HAP-1 (cell line): ENCODE measurements around the gene IVNS1ABP.
"Not testable (repeated sequence)": the region's sequence is repeated elsewhere in the genome, so short reads cannot be mapped to it uniquely, and the experiment has no call there.

Experiments
- DNase-seq, 2 experiments: peaks; one replicate each; pipeline ENCODE4 v3.0.0-alpha.2; 2016 to 2020; ENCODE audit warnings: low spot score in 2 of 2
- H3K27me3 ChIP-seq: fragments of 250-450 bp; sonication (Bioruptor Pico); 2 replicates; pipeline ENCODE4 v1.5.1; 2020; ENCODE audit warnings: low read depth, mild to moderate bottlenecking, moderate library complexity
- H3K36me3 ChIP-seq: fragments of 250-450 bp; sonication (Bioruptor Pico); replicated peaks from 2 replicates; pipeline ENCODE4 v1.5.1; 2020; ENCODE audit warnings: mild to moderate bottlenecking
- H3K4me1 ChIP-seq: fragments of 250-450 bp; sonication (Bioruptor Pico); 2 replicates; pipeline ENCODE4 v1.5.1; 2020; ENCODE audit warnings: mild to moderate bottlenecking
- H3K4me3 ChIP-seq: fragments of 250-450 bp; sonication (Bioruptor Pico); 2 replicates; pipeline ENCODE4 v1.5.1; 2020; ENCODE audit warnings: mild to moderate bottlenecking, moderate library complexity
- H3K9me3 ChIP-seq: fragments of 250-450 bp; sonication (Bioruptor Pico); 2 replicates; pipeline ENCODE4 v1.5.1; 2020; ENCODE audit warnings: mild to moderate bottlenecking, moderate library complexity
- in situ Hi-C: fragments of 300-500 bp; cut with MboI; formaldehyde crosslinking; loops from 3 replicates; pipeline ENCODE4 v1.14.3; 2020; ENCODE audit warnings: low sequenced_read_pairs, inconsistent platforms, mixed read lengths

The IVNS1ABP gene

DNA sequence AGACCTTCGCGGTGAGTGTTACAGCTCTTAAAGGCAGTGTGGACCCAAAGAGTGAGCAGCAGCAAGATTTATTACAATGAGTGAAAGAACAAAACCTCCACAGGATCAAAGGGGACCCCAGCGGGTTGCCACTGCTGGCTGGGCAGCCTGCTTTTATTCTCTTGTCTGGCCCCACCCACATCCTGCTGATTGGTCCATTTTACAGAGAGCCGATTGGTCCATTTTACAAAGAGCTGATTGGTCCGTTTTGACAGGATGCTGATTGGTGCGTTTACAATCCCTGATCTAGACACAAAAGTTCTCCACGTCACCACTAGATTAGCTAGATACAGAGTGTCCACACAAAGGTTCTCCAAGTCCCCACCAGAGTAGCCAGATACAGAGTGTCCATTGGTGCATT is 4.1 kb upstream of the IVNS1ABP start:
- not testable (repeated sequence) for DNase-seq
- in situ Hi-C loops, result loop anchor here (25.0 kb wide), 2 partner anchors 341 to 1041 kb away; no protein-coding TSS in a partner anchor

DNA sequence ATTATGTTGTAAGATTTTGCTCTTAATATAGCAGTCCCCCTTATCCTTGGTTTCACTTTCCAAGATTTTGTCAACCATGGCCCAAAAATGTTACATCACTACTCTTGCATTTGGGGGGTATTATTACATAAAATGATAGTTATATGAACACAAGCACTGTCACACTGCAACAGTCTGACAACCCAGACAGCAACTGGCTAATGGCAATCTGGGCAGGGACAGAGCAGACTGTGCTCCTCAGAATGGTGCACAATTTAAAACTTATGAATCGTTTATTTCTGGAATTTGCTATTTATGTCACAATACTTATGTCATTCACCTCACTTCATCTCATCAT is 2.1 kb upstream of the IVNS1ABP start:
- Histone ChIP-seq H3K9me3 (0 out of 2 replicates have a peak, but pooled peaks cover 2% of the 10 kb centered on the region), H3K4me3 (no peak overlapping the region), H3K36me3 (no peaks in the 10 kb centered on the region), H3K27me3 (no peaks in the 10 kb centered on the region), H3K4me1 (peaks cover 15% of the 10 kb centered on the region)
- no peak for DNase-seq
- in situ Hi-C loops, result loop anchor here (25.0 kb wide), 2 partner anchors 343 to 1043 kb away; no protein-coding TSS in a partner anchor

More for the DNA sequence above, 4.1 kb upstream of the IVNS1ABP start:
- not testable (repeated sequence) for H3K4me3 ChIP-seq, H3K9me3 ChIP-seq, H3K27me3 ChIP-seq, H3K36me3 ChIP-seq
- H3K4me1 ChIP-seq, result peaks cover 13% of the 10 kb centered on the region

DNA sequence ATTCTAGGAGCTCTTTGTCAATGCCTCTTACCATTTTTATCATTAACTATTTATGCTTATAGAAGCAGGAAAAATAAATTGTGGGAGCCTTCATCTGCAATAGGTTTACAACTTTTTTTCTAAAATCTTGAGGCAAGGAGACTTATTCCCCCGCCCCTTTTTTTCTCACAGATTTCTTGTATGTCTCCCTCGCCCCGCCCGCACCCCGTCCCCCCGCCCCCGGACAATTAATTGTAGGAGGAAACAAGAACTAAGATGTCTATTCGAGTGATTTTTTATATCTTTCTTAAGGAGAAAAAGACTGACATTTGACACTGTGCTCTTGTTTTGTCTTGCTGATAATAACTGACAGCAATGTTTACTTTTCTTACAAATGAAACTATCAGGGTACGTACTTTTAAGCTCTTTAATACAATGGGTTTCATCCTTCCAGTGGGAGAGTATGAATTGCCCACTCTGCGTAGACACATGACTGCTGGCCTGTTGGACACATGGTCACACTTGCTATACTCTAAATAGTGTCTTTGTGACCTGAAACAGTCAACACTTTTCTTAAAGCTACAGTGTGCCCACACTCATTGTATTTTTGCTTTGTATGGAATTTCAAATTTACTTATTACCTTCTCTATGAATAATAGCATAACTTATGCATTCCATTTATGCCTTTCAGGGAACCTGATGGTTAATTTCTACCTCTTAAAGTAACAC is 1.5 kb upstream of the IVNS1ABP start:
- in situ Hi-C loops, result loop anchor here (25.0 kb wide), 2 partner anchors 344 to 1044 kb away; no protein-coding TSS in a partner anchor
- DNase-seq, result peak; percentile 22 to 31
- no peak overlapping the region; the same call in 1 of the 2 replicates for H3K4me3 ChIP-seq
- peaks cover 20% of the 10 kb centered on the region for H3K4me1 ChIP-seq
- 0 out of 2 replicates have a peak, but pooled peaks cover 2% of the 10 kb centered on the region for H3K9me3 ChIP-seq
- no peaks in the 10 kb centered on the region for H3K36me3 ChIP-seq
- no peaks in the 10 kb centered on the region for H3K27me3 ChIP-seq

DNA sequence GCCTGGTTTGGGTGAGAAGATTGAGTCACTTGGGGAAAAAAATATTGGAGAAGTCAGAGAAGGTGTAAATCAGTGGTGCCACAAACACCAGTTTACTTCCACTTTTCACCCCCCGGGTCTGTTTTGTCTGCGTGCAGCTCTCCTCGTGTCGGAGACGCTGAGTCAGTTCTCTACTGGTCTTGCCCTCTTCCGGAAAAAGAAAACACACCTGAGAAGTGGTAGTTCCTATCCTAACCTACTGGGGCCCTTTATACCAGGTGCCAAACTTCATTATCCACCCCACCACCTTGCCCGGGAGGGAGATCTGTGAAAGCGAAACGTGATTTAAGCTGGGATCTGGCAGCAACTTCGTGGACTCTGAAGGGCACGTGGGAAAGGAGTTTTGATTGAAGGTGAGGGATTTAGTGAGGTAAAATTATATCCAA is 855 bp upstream of the IVNS1ABP start:
- DNase-seq, result no peak
- H3K9me3 ChIP-seq, result 0 out of 2 replicates have a peak, but pooled peaks cover 2% of the 10 kb centered on the region

DNA sequence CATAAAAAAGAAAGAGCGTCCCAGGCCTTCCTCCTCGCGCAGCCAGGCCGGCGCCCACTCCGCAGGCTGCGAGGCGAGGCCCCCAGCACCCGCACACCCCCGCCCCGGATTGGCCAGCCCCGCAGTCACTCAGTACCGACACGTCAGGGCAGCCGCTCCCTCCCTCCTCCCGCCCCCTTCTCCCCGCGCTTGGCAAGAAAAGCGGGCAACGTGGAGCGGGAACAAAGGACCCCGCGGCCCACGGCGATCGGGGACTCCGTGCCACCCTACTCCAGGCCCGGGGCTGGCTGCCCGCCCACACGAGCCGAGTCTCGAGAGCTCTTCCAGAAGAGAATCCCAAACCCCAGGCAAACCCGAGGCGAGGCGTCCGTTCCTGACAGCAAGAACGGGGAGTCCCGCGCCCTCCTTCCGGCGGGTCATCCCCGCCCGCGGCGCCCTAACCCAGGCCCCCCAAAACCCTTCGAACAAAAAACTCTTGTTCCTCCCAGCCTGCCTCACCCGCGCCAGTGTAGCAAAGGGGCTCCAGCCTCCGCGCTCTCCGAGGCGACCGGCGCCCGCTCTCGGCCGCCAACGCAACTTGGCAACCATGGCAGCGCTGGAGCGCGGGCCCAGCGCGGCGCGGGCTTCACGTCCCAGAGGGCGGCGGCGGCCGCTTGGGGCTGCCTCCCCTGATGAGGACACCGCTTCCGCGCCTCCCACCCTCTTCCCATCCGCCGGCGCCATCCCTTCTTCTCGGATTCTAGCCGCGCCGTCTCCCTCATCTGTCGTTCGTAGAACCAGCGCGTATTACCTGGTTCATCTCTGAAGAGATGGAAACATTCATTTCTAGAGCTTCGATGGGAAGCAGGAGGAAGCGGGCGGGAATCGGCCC is 645 bp downstream of the IVNS1ABP start:
- no peaks in the 10 kb centered on the region; the same call in 1 of the 2 replicates for H3K36me3 ChIP-seq
- DNase-seq, result peak; percentile 67 to 98
- peak overlapping the region; percentile 85 for H3K4me3 ChIP-seq
- H3K4me1 ChIP-seq, result peaks cover 26% of the 10 kb centered on the region
- H3K27me3 ChIP-seq, result no peaks in the 10 kb centered on the region
- H3K9me3 ChIP-seq, result 0 out of 2 replicates have a peak, but pooled peaks cover 2% of the 10 kb centered on the region
- in situ Hi-C loops, result loop anchor here (25.0 kb wide), 2 partner anchors 346 to 1046 kb away; no protein-coding TSS in a partner anchor

More for the DNA sequence above, 855 bp upstream of the IVNS1ABP start:
- in situ Hi-C loops, result loop anchor here (25.0 kb wide), 2 partner anchors 344 to 1044 kb away; no protein-coding TSS in a partner anchor
- Histone ChIP-seq H3K4me3 (peak overlapping the region; percentile 85), H3K36me3 (no peaks in the 10 kb centered on the region), H3K4me1 (peaks cover 26% of the 10 kb centered on the region), H3K27me3 (no peaks in the 10 kb centered on the region)

DNA sequence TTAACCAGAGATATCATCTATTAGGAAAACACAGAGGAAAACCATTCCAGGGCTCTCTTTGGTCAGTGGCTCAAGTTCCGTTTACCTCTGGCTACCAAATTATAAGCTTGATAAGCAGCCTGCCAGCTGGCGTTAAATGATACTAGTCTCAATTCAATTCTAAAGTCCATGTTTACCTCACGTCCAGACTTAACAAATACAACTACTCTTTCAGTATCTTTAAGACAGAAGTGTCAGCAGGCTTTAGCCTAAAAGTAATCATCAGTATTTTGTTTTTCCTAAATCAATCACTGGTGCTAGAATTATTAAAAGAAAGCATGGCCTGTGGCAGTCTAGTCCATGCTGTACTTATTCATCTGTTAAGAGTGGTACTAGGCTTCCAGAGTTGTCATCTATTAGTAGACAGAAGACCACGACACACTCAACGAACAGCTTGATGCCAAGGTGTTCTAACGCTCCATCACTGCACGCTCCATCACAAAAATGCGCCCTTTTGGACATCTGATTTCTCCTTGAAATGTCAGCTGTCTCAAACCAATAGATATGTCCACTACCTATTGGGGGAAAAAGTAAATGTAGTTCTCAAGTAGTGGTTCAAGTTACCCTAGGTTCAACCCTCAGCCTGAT is 1.5 kb downstream of the IVNS1ABP start:
- in situ Hi-C loops, result loop anchor here (25.0 kb wide), 2 partner anchors 347 to 1047 kb away; no protein-coding TSS in a partner anchor
- 0 out of 2 replicates have a peak, but pooled peaks cover 2% of the 10 kb centered on the region for H3K9me3 ChIP-seq
- DNase-seq, result peak; percentile 10 to 15

DNA sequence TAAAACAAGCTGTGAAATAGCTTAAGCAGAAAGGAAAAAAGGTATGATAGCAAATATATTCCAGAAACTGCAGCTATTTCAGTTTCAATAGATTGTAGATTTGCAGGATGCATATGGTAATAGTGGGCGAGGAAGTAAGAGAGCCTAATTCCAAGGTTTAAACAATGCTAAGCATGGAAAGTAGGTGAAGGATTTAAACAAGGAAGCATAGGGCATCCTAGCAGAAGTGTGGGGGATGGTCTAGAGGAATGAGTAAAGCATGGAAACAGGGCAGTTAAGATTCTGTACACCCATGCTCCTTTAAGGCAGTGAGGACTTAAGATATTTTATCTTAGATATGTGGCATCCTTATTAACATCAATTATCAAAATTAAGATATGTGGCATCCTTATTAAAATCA is 2.6 kb downstream of the IVNS1ABP start:
- H3K4me1 ChIP-seq, result peaks cover 26% of the 10 kb centered on the region
- no peaks in the 10 kb centered on the region for H3K27me3 ChIP-seq
- H3K36me3 ChIP-seq, result peaks cover 15% of the 10 kb centered on the region
- in situ Hi-C loops, result loop anchor here (25.0 kb wide), 2 partner anchors 348 to 1048 kb away; no protein-coding TSS in a partner anchor
- peak; percentile 20 to 49 for DNase-seq
- no peaks in the 10 kb centered on the region for H3K9me3 ChIP-seq
- peak overlapping the region; percentile 85 for H3K4me3 ChIP-seq

More for the DNA sequence above, 1.5 kb downstream of the IVNS1ABP start:
- no peaks in the 10 kb centered on the region for H3K27me3 ChIP-seq
- H3K36me3 ChIP-seq, result peaks cover 5% of the 10 kb centered on the region
- peaks cover 26% of the 10 kb centered on the region for H3K4me1 ChIP-seq
- H3K4me3 ChIP-seq, result peak overlapping the region; percentile 85

DNA sequence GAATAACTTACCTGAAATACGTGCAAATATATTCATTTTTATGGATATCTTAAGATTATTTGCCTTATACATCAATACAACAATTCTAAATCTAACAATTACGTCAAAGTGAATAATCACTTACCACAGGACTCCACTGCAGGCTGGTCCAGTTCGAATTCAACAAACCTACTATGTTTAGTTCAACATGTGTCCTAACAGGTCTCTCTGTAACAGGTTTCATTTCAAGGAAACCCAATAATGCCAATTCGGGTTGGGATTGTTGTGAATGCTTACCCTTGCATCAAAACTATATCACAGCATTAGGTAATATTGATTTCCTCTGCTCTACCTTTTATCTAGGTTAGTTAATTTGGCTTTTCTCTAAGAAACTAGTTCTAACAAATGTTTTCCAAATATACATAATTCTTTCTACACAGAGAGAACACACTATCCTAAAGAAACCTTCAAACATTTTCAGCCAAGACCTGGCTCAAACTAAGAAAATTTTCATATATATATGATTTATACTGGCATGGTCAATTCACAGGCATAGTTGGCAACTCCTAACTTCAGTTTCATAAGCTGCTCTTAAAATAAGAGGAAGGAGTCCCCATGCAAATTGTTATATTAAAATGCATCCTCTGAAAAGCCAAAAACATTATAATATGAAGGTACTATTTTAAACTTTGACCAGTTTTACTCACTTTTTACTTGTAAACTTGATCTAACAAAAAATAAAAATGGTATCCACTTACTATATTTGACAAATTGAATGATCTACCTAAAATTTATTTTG is 4.5 kb downstream of the IVNS1ABP start:
- peaks cover 14% of the 10 kb centered on the region for H3K4me1 ChIP-seq
- DNase-seq, result no peak
- no peaks in the 10 kb centered on the region for H3K9me3 ChIP-seq
- no peak overlapping the region for H3K4me3 ChIP-seq
- no peaks in the 10 kb centered on the region for H3K27me3 ChIP-seq
- H3K36me3 ChIP-seq, result peaks cover 34% of the 10 kb centered on the region
- in situ Hi-C loops, result loop anchor here (25.0 kb wide), 2 partner anchors 350 to 1050 kb away; no protein-coding TSS in a partner anchor

DNA sequence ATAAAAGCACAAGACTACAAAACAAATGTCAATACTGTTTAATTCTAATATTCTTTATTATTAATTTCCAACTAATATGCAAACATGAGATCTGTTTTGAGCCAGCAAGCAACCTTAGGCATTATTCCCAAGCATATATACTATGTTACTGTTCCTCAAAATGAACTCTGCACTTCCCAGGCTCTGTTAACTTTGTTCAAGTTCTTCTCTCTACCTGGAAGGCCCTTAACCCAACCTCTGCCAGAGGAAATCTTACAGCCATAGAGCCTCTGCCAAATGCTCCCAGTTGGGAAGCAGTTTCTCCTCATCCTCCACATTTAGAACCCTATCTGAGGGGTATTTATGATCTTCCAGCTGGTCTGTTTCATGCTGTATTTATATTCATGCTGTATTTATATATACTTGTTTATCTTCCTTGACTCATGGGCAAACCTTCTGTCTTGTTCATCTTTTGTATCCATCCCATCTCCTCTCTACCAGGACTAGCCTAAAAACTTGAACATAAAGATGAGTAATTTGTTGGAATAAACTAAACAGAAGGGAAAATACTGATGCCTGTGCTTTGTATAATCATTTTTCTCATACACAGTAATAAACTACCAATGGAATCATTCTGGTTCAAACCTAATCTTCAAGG is 5.3 kb downstream of the IVNS1ABP start:
- in situ Hi-C loops, result loop anchor here (25.0 kb wide), 2 partner anchors 351 to 1051 kb away; no protein-coding TSS in a partner anchor

DNA sequence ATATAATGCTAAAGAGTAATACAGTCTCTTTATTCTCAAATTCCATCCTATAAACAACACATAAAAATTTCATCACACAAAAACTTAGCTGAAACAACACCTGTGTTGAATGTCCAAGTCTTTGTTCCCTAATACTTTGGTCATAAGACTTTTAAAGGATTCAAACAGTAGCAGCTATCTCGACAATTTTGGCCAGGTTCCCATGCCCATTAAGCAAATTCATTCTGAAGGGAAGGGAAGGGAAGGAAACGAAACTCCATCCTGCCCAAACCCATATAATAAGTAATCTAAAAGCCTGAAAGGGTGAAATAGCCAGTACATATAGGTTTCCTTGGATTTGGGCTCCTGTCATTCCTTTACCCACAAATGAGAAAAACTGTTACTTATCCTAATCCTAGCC is 7.5 kb downstream of the IVNS1ABP start:
- peaks cover 64% of the 10 kb centered on the region for H3K36me3 ChIP-seq

More for the DNA sequence above, 5.3 kb downstream of the IVNS1ABP start:
- Histone ChIP-seq H3K4me3 (no peak overlapping the region), H3K36me3 (peaks cover 43% of the 10 kb centered on the region), H3K27me3 (no peaks in the 10 kb centered on the region), H3K9me3 (no peaks in the 10 kb centered on the region), H3K4me1 (peaks cover 13% of the 10 kb centered on the region)
- no peak for DNase-seq

DNA sequence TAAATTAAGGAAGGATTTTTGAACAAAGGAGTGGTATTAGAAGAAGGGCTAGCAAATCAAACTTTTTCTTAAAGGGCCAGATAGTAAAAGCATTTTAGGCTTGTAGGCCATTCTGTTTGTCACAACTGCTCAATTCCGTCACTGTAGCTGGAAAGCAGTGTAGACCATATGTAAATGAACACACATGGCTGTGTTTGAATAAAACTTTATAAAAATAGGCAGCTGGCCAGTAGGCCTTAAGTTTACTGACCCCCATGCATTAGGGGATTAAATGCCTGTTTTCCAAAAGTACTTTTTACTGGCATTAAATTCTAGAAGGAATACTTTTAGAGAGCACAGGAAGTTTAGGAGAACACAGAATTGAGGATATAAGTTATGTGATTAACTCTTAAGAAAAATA is 8.9 kb downstream of the IVNS1ABP start:
- Histone ChIP-seq H3K36me3 (peaks cover 78% of the 10 kb centered on the region), H3K9me3 (no peaks in the 10 kb centered on the region), H3K4me1 (peaks cover under 1% of the 10 kb centered on the region), H3K4me3 (no peak overlapping the region), H3K27me3 (no peaks in the 10 kb centered on the region)
- no peak for DNase-seq
- in situ Hi-C loops, result loop anchor here (25.0 kb wide), 2 partner anchors 354 to 1054 kb away; no protein-coding TSS in a partner anchor

More for the DNA sequence above, 7.5 kb downstream of the IVNS1ABP start:
- peaks cover 13% of the 10 kb centered on the region for H3K4me1 ChIP-seq
- DNase-seq, result no peak
- in situ Hi-C loops, result loop anchor here (25.0 kb wide), 2 partner anchors 353 to 1053 kb away; no protein-coding TSS in a partner anchor
- no peaks in the 10 kb centered on the region for H3K27me3 ChIP-seq
- H3K4me3 ChIP-seq, result no peak overlapping the region
- H3K9me3 ChIP-seq, result no peaks in the 10 kb centered on the region

DNA sequence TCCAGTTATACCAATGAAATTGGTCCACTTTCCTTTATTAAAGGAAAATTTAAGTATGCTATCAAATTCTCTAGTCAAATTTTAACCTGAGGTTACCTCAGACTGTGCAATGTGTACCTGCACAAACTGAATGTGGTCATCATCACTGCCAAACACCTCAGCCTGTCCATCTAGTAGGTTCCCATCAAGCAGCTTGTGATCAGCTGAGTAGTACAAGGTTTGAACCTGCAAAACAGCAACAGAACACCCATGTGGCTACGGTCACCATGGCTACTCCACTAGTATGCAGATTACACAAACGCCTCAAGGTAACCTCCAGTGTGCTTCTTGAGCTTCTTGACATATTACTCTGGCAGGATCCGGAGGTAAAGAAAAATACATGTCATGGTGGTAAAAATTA is 11.6 kb downstream of the IVNS1ABP start:
- in situ Hi-C loops, result loop anchor here (25.0 kb wide), 2 partner anchors 357 to 1057 kb away; no protein-coding TSS in a partner anchor
- H3K4me3 ChIP-seq, result no peak overlapping the region
- no peaks in the 10 kb centered on the region for H3K27me3 ChIP-seq
- peaks cover 100% of the 10 kb centered on the region for H3K36me3 ChIP-seq
- no peak for DNase-seq
- no peaks in the 10 kb centered on the region for H3K4me1 ChIP-seq
- H3K9me3 ChIP-seq, result no peaks in the 10 kb centered on the region
